HG02884 (cell line): ENCODE results near the gene SHOX.
"Not testable (repeated sequence)": the region's sequence is repeated elsewhere in the genome, so short reads cannot be mapped to it uniquely, and the experiment has no call there.

ENCODE experiments used
- ATAC-seq: cut with Tn5 transposase; IDR thresholded peaks from one replicate; pipeline ENCODE4 v1.9.1; 2021; ENCODE audit warnings: mild to moderate bottlenecking, moderate library complexity; ENCODE audit not compliant: unreplicated experiment

The SHOX gene

GRCh38 chrX:621705-622503 lies 8.7 kb upstream of the SHOX start:
- no peak for ATAC-seq

- ATAC-seq: not testable (repeated sequence)
Observed at GRCh38 chrX:622802-623201, 7.8 kb upstream of the SHOX start.

GRCh38 chrX:623268-623598 lies 7.4 kb upstream of the SHOX start:
- no peak for ATAC-seq

- ATAC-seq: no peak
Observed at GRCh38 chrX:623599-624315, 6.8 kb upstream of the SHOX start.

GRCh38 chrX:625137-625691 lies 5.4 kb upstream of the SHOX start:
- ATAC-seq: no peak

- ATAC-seq: not testable (repeated sequence)
Observed at GRCh38 chrX:626047-626446, 4.5 kb upstream of the SHOX start.

GRCh38 chrX:626745-627509 lies 3.7 kb upstream of the SHOX start:
- no peak for ATAC-seq

GRCh38 chrX:627510-627981 lies 3.0 kb upstream of the SHOX start:
- no peak for ATAC-seq

- ATAC-seq: no peak
Observed at GRCh38 chrX:627995-628394, 2.6 kb upstream of the SHOX start.

- no peak for ATAC-seq
Observed at GRCh38 chrX:629230-630006, 1.2 kb upstream of the SHOX start.

- no peak for ATAC-seq
Observed at GRCh38 chrX:630007-630611, 482 bp upstream of the SHOX start.

- no peak for ATAC-seq
Observed at GRCh38 chrX:631802-632365, 1.3 kb downstream of the SHOX start.

- no peak for ATAC-seq
Observed at GRCh38 chrX:632366-633042, 1.9 kb downstream of the SHOX start.

GRCh38 chrX:633043-633984 lies 2.7 kb downstream of the SHOX start:
- ATAC-seq: no peak

GRCh38 chrX:633985-634958 lies 3.7 kb downstream of the SHOX start:
- ATAC-seq: no peak

GRCh38 chrX:635428-636090 lies 5.0 kb downstream of the SHOX start:
- no peak for ATAC-seq
